HG02798 (cell line): ENCODE measurements around the gene SH2D4B.

ENCODE experiments used
- ATAC-seq: cut with Tn5 transposase; IDR thresholded peaks from one replicate; pipeline ENCODE4 v1.9.1; 2021; ENCODE audit warnings: mild to moderate bottlenecking; ENCODE audit not compliant: unreplicated experiment, poor library complexity

Gene SH2D4B

GRCh38 chr10:80582286-80582960 lies 44.7 kb downstream of the SH2D4B start:
- ATAC-seq = no peak

GRCh38 chr10:80583685-80584084 lies 46.0 kb downstream of the SH2D4B start:
- no peak for ATAC-seq

- no peak for ATAC-seq
Observed at GRCh38 chr10:80585812-80586211, 48.1 kb downstream of the SH2D4B start.

- ATAC-seq = no peak
Observed at GRCh38 chr10:80588546-80588945, 50.8 kb downstream of the SH2D4B start.

- peak; percentile 93 for ATAC-seq
Observed at GRCh38 chr10:80589726-80590373, 52.1 kb downstream of the SH2D4B start.

- ATAC-seq = peak; percentile 10
Observed at GRCh38 chr10:80590585-80591125, 53.0 kb downstream of the SH2D4B start.

GRCh38 chr10:80596391-80597257 lies 58.9 kb downstream of the SH2D4B start:
- peak; percentile 46 for ATAC-seq

GRCh38 chr10:80598084-80598798 lies 60.5 kb downstream of the SH2D4B start:
- ATAC-seq = peak; percentile 56

GRCh38 chr10:80598951-80599350 lies 61.2 kb downstream of the SH2D4B start:
- ATAC-seq = no peak

GRCh38 chr10:80599424-80599847 lies 61.7 kb downstream of the SH2D4B start:
- ATAC-seq = peak; percentile 86

GRCh38 chr10:80600256-80600655 lies 62.6 kb downstream of the SH2D4B start:
- no peak for ATAC-seq

- ATAC-seq = no peak
Observed at GRCh38 chr10:80602881-80603280, 65.2 kb downstream of the SH2D4B start.

- ATAC-seq = no peak
Observed at GRCh38 chr10:80603516-80603915, 65.8 kb downstream of the SH2D4B start.

GRCh38 chr10:80608706-80609105 lies 71.0 kb downstream of the SH2D4B start:
- no peak for ATAC-seq

GRCh38 chr10:80609331-80609730 lies 71.6 kb downstream of the SH2D4B start:
- ATAC-seq = no peak

GRCh38 chr10:80611481-80612185 lies 73.9 kb downstream of the SH2D4B start:
- ATAC-seq = no peak

GRCh38 chr10:80612261-80612660 lies 74.6 kb downstream of the SH2D4B start:
- no peak for ATAC-seq

GRCh38 chr10:80613466-80614170 lies 75.9 kb downstream of the SH2D4B start:
- no peak for ATAC-seq
